ENCODE results near the gene STK36. TPM values are rescaled to one million over a fixed set of nuclear protein-coding genes. Genes with fewer than 3 reads are reported as not detected.

STK36 gene
- 10 to 100 TPM; 20.0 to 20.3 (median 20.2) TPM for total RNA-seq
- total RNA-seq (2013): 11.9 TPM

- DNase-seq (peak; percentile 69 to 90), ATAC-seq (peak; percentile 93 to 96 (median 93))
- Histone ChIP-seq H3K27ac (ENCODE audit: low read length) (peak within 1 kb of the TSS; percentile 37), H3K4me3 (ENCODE audit: low read length) (peak within 1 kb of the TSS; percentile 75), H3K4me1 (ENCODE audit: control insufficient read depth, insufficient read depth, low read length) (peaks cover 17% of the 10 kb centered on the region), H3K36me3 (ENCODE audit: control insufficient read depth, insufficient read depth, low read length) (peaks cover 8% of the 10 kb centered on the region), H3K9me3 (ENCODE audit: control insufficient read depth, insufficient read depth, low read length) (no peaks in the 10 kb centered on the region), H3K27me3 (ENCODE audit: control insufficient read depth, insufficient read depth, low read length) (no peaks in the 10 kb centered on the region)
- intact Hi-C loops (cut with micrococcal nuclease): loop anchor here (1.0 kb wide), 2 partner anchors 13 to 38 kb away; partner anchors contain the start of genes BCS1L, TTLL4 and ZNF142
- under 1% methylated on average over 49 of the region's 49 CpGs for WGBS (ENCODE audit: insufficient coverage)
- peak within 1 kb of the TSS; percentile 91 to 92 for H3K27ac Mint-ChIP-seq
- no peak for TF ChIP-seq CTCF (IDR thresholded peaks at IDR 0.05)
- peak within 1 kb of the TSS; percentile 92 for H3K4me3 Mint-ChIP-seq
- no peaks in the 10 kb centered on the region for H3K36me3 Mint-ChIP-seq
- H3K9me3 Mint-ChIP-seq: no peaks in the 10 kb centered on the region
- H3K27me3 Mint-ChIP-seq (ENCODE audit: low read depth in 2 of 2): no peaks in the 10 kb centered on the region
- peaks cover 16 to 22% of the 10 kb centered on the region in 2 donors for H3K4me1 Mint-ChIP-seq
Observed at GRCh38 chr2:218671654-218672566, at the start of gene STK36, which contains the start of gene RNF25. Gene STK36 (plus strand): TSS chr2:218672086. CDS start chr2:218672830, 744 bp downstream. Gene RNF25 (minus strand): TSS chr2:218672002. CDS start chr2:218671970, 32 bp downstream.

GRCh38 chr2:218622606-218623365 lies 49.1 kb upstream of the STK36 start:
- no peaks in the 10 kb centered on the region for H3K36me3 Mint-ChIP-seq
- H3K4me3 Mint-ChIP-seq: no peak overlapping the region
- DNase-seq (no peak), ATAC-seq (no peak)
- intact Hi-C loops (cut with micrococcal nuclease): no loop called here
- 80% methylated on average over 7 of the region's 7 CpGs for WGBS (ENCODE audit: insufficient coverage)
- no peaks in the 10 kb centered on the region for H3K27me3 ChIP-seq (ENCODE audit: control insufficient read depth, insufficient read depth, low read length)
- no peaks in the 10 kb centered on the region for H3K9me3 ChIP-seq (ENCODE audit: control insufficient read depth, insufficient read depth, low read length)
- H3K4me3 ChIP-seq (ENCODE audit: low read length): no peak overlapping the region
- no peaks in the 10 kb centered on the region for H3K4me1 Mint-ChIP-seq
- no peaks in the 10 kb centered on the region for H3K9me3 Mint-ChIP-seq
- TF ChIP-seq CTCF (IDR thresholded peaks at IDR 0.05): no peak
- no peak overlapping the region for H3K27ac ChIP-seq (ENCODE audit: low read length)
- H3K4me1 ChIP-seq (ENCODE audit: control insufficient read depth, insufficient read depth, low read length): no peaks in the 10 kb centered on the region
- H3K27me3 Mint-ChIP-seq (ENCODE audit: low read depth in 2 of 2): no peaks in the 10 kb centered on the region
- H3K27ac Mint-ChIP-seq: no peak overlapping the region
- H3K36me3 ChIP-seq (ENCODE audit: control insufficient read depth, insufficient read depth, low read length): no peaks in the 10 kb centered on the region

- no peaks in the 10 kb centered on the region for H3K36me3 Mint-ChIP-seq
- Histone ChIP-seq H3K27ac (ENCODE audit: low read length) (no peak overlapping the region), H3K9me3 (ENCODE audit: control insufficient read depth, insufficient read depth, low read length) (no peaks in the 10 kb centered on the region), H3K27me3 (ENCODE audit: control insufficient read depth, insufficient read depth, low read length) (no peaks in the 10 kb centered on the region), H3K4me1 (ENCODE audit: control insufficient read depth, insufficient read depth, low read length) (no peaks in the 10 kb centered on the region), H3K36me3 (ENCODE audit: control insufficient read depth, insufficient read depth, low read length) (no peaks in the 10 kb centered on the region), H3K4me3 (ENCODE audit: low read length) (no peak overlapping the region)
- 31% methylated on average over 2 of the region's 3 CpGs for WGBS (ENCODE audit: insufficient coverage)
- TF ChIP-seq CTCF (IDR thresholded peaks at IDR 0.05): no peak
- ATAC-seq (no peak), DNase-seq (no peak)
- H3K4me3 Mint-ChIP-seq: no peak overlapping the region
- H3K4me1 Mint-ChIP-seq: no peaks in the 10 kb centered on the region
- no peak overlapping the region for H3K27ac Mint-ChIP-seq
- intact Hi-C loops (cut with micrococcal nuclease): no loop called here
- H3K27me3 Mint-ChIP-seq (ENCODE audit: low read depth in 2 of 2): no peaks in the 10 kb centered on the region
- H3K9me3 Mint-ChIP-seq: no peaks in the 10 kb centered on the region
Observed at GRCh38 chr2:218623366-218623705, 48.5 kb upstream of the STK36 start.

All from natural killer cell (primary cell).